Stimulated activated CD8-positive, alpha-beta memory T cell treated with anti-CD3 and anti-CD28 coated beads, Interleukin-4, amount 100 ng/mL, for 24 hours (primary cell): ENCODE data around the gene TRAPPC5.

Experiments used
- DNase-seq: peaks from one replicate; pipeline ENCODE4 v3.0.0-alpha.2; 2020; ENCODE audit warnings: low read depth

Gene TRAPPC5

DNA sequence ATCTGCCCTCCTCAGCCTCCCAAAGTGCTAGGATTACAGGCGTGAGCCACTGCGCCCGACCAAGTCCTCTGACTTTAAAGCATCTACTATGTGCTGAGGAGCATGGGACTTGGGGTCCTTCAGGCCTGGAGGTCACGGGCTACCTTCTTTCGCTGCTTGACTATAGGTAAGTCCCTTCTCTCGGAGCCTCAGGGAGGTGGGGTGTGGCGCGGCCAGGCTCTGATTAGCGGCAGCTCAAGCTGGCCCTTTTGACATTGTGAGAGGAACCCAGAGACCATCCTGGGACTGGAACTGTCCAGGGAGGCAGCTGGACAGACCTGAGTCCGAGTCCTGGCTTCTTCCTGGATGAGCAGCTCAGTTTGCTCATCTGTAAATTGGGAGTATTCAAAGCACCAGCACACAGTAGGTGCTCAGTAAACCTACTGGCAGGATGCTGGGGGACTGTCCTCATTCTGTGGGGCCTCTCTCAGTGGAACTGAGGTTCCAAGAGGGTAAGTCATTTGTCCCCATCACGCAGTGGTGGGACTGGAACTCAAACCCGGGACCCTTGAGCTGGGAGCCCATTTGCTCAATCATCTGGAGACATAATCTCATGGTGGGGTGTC, 20.5 kb downstream of the TRAPPC5 start:
- DNase-seq = no peak

DNA sequence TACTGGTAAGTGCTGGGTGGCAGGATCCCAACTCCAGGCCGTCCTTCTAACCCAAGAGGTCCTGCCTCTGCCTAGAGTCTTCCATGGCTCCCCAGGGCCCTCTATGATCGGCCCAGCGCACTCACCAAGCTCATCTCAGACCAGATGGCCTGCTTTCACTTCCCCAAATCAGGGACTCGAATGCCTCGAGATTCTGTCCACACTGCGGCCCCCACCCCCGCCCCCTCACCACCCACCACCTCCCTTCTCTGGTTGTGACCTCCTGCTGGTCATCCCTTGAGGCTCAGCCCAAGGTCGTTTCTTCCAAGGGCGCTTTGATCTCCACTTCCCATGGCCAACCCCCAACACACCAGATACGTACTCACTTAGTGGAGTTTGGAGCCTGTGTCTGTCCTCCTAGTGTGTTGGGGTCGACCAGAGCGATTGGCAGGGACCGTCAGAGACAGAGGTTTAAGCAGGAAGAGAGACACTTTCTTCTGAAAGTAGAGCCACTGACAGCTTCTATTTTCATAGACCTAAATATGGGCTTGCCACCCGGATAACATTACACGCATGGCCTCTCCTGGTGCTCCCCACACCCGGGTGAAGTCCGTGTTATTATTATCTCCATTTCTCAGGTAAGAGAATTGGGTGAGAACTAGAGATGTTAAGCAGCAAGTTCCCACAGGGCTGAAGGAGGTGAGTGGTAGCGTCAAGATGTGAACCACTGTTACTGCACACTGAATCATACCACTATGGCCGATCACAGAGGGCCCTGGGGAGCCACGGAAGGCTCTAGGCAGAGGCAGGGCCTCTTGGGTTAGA, 21.2 kb downstream of the TRAPPC5 start, which contains the start of gene FCER2:
TSS of gene FCER2 (minus strand) at position 478 of the 804 bp plus-strand sequence. CDS start 2,371 bp downstream, outside the sequence.
- no peak for DNase-seq

DNA sequence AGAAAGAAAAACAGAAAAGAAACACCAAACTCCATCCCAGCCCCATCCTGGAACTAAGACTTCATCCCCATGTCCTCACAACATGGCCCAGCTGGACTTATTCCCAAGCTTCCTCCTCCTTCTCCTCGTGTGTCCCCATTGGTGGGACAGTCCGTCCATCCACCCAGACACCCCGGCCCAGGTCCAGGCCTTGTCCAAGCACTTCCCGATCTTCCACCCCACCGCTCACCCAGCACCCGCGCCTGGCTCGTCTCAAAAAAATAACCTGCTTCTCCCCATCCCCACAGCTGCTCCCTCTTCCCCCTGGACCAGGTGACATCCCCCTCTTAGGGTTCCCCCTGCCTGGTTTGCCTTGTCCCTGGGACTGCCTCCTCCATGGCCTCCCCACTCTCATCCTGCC, 22.7 kb downstream of the TRAPPC5 start:
- DNase-seq = no peak

DNA sequence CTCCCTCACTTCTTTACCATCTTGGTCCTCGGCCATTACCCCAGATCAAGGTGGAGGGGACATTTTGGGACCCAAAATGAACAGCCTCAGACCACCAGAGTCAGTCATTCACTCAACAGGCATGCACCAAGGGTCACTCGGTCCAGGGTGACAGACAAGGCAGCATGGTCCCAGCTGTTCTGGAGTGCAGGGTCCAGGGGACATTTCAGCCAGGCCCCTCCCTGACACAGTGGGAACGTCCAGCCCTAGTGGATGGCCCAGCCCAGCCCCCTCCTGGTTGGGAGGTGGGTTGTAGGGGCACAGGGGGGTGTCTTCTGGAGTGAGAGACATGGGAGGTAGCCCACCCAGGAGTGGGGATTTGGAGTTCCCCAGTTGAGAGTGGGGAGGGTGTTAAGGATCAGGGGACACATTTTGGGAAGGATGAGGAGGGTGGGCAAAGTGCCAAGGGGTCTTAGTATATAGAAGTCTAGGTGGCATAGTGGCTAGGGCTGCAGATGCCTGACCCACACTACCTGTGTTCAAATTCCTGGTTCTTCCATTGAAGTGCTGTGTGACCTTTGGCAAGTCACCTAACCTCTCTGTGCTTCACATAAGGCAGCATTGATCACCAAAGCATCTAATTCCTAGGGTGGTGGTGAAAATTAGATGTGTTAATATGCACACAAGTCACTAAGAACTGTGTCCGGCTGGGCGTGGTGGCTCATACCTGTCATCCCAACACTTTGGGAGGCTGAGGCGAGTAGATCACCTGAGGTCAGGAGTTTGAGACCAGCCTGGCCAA, 23.8 kb downstream of the TRAPPC5 start:
- no peak for DNase-seq

DNA sequence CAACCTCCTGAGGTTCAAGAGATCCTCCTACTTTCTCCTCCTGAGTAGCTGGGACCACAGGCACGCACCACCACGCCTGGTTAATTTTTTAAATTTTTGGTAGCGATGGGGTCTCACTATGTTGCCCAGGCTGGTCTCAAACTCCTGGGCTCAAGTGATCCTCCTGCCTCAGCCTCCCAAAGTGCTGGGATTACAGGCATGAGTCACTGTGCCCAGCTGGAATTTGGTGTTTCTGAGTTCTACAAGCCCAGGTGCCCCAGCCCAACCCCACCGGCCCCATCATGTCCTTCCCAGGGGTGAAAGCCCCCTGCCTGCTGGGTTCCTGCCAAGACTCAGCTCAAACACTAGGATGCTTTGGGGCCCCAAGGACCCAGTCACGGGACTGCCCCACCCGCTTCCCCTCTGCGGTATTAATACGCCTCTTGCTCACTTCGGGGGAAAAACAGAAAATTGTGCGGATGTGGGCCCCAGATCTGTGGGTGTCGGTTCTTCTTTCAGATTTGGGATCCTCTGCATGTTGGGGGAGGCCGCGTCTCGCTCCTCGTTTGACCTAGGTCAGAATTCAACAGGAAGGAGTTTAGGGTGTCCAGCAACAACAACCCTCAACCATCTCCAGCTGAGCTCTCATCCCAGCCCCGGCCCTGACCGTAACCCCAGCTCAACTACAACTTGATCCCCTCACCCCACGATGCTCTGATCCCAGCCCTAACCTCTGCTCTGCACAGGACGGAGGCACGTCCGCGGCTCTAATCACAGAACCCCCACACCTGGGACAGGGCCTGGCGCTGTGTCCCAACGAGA, 25.0 kb downstream of the TRAPPC5 start:
- DNase-seq = peak; percentile 57

DNA sequence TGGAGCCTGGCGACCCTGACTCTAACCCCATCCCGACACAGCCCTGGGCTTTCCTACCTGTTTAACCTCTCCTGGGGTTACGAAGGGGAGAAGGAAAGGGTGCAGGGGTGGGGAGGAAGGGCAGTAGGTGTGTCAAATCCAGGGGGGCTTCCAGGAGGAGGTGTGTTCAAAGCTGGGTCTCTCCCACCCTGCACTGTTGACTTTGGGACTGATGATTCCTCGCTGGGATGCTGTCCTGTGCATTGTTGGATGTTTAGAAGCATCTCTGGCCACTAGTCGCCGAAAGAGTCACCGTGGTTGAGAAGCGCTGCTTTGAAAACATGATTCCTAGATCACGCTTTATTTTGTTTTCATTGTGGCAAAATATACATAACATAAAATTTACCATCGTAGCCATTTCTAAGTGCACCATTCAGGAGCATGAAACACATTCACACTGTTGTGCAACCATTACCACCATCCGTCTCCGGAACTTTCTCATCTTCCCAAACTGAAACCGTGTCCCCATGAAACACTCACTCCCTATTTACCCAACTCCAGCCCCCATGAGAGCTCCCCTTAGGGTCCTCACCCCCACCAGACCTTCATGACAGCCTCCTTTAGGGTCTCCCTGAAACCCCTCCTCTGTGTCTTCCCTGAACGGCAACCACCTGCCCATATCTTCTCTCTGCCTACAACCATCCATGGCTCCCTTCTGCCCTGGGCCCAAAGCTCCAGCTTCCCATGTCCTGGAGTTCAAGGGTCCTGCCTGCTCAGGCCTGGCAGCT, 25.7 kb downstream of the TRAPPC5 start:
- no peak for DNase-seq

DNA sequence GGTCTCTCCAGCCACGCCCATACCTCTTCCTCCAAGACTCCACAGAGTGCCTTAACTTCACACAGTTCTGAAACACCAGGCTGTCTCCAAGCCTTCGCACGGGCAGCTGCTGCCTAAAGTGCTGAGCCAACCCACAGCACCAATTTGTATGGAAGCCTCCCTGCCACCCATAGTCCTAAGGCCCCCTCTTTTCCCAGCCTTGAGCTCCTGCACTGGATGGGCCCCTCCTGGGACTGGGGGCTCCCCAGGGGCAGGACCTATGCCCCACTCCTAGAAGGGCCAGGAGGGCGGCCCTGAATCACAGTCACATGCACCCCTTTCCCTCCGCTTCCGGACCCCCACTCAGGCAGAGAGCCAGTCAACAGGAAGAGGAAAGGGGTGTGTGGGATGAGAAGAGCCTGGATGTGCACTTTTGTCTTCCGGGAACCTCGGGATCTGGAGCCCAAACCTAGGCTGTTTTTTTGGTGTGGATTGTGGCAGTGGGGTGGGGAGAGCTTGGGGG, 26.4 kb downstream of the TRAPPC5 start:
- DNase-seq = no peak

DNA sequence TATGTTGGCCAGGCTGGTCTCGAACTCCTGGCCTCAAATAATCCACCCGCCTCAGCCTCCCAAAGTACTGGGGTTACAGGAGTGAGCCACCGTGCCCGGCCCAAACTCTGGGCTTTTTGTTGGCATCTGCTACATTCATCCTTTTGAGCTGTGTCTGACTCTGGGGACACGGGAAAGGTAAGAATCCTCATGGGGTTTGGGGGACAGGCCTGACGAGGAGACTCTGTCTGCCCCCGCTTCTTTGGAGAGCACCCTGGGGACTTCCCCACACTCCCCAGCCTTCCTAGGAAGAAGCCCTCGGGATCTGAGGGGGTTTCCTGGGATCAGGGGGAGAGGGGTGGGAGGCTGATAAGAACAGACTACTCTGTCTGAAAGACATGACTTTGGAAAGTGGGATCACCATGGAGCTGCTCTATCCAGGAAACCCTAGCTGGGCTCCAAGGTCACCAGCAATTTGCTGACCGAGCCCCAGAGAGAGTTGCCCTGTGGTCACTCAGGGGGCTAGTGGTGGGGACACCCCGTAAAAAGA, 29.4 kb downstream of the TRAPPC5 start:
- DNase-seq = no peak

DNA sequence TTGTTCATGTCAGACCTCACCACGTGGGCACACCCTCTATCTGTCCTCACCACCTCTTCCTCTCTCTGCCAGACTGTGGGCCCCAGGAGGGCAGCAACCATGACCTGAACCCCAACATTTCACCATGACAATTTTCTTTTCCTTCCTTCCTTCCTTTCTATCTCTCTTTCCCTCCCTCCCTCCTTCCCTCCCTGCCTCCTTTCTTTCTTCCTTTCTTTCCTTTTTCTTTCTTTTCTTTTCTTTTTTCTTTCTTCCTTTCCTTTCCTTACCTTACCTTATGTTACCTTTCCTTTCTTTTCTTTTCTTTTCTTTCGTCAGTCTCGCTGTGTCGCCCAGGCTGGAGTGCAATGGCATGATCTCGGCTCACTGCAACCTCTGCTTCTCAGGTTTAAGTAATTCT, 30.0 kb downstream of the TRAPPC5 start:
- no peak for DNase-seq

DNA sequence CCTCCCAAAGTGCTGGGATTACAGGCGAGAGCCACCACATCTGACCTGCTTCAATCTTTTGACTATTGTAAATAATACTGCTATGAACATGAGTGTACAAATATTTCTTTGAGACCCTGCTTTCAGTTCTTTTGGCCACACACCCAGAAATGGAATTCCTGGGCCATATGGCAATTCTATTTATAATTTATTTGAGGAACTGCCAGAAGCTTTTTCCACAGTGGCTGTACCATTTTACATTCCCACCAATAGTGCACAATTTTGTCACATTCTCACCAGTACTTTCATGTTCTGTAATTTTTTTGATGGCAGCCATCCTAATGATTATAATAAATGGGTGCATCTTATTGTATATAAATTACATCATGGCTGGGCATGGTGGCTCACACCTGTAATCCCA, 35.0 kb downstream of the TRAPPC5 start:
- no peak for DNase-seq

DNA sequence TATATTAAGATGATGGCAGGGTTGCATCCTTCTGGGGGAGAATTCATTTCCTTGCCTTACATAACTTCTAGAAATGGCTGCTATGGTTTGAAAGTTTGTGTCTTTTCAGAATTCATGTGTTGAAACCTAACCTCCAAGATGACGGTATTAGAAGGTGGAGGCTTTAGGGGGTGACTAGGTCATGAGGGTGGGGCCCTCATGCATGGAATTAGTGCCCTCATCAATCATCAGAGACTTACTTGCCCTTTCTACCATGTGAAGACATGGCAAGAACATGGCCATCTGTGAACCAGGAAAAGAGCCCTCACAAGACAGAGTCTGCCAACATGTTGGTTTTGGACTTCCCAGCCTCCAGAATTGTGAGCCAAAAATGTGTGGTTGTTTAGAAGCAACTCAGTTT, 36.1 kb downstream of the TRAPPC5 start:
- DNase-seq = no peak

DNA sequence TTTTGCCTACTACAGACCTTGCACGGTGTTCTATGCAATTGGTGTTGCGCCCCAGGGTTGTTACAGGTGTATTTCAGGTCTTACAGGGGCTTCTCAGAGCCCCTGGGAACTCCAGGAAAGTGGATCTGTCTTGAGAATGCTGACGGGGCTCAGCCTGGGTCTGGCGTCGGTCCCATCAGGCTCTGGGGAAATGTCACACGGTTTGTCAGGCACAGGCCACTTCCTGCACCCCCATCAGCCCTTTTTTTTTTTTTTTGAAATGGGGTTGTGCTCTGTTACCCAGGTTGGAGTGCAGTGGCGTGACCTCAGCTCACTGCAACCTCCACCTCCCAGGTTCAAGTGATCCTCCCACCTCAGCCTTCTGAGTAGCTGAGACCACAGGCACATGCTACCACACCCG, 38.0 kb downstream of the TRAPPC5 start:
- DNase-seq = no peak

DNA sequence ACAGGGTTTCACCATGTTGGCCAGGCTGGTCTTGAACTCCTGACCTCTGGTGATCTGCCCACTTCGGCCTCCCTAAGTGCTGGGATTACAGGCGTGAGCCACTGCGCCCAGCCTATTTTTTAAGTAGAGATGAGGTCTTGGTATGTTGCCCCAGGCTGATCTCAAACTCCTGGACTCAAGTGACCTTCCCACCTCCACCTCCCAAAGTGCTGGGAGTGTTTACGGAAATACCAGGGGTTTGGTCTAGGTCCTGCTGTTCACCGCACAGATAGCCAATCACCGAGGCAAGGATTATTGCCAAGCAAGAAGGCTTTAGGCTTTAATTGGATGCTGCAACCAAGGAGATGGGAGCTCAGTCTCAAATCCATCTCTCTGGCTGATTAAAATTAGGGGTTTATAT, 39.7 kb downstream of the TRAPPC5 start:
- DNase-seq = no peak

DNA sequence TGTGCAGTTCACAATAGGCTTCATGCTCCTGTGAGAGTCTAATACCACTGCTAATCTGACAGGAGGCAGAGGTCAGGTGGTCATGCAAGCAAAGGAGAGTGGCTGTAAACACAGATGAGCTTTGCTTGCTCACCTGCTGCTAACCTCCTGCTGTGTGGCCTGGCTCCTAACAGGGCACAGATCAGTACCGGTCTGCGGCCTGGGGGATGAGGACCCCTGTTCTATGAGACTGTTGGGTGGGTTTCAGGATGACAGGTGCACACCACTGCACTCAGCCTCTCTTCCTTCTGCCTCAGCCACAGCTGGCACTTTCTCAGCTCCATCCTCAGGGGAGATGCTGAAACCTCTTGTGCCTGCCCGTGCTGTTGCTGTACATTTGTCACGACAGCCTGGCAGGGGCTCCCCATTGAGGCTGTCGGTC, 41.6 kb downstream of the TRAPPC5 start:
- DNase-seq = no peak

DNA sequence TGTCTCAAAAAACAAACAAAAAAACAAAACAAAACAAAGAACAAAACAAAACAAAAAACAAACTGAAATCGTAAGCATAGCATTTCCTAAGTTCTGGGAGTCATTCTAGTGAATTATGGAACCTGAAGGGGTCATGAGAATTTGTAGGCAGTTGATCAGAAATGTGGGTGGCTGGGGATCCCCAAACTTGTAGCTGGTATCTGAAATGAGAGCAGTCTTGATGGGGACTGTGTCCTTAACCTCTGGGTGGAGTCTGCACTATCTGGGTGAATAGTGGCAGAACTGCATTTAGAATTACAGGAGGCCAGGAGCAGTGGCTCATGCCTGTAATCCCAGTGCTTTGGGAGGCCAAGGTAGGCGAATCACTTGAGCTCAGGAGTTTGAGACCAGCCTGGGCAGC, 45.2 kb downstream of the TRAPPC5 start:
- DNase-seq = no peak

DNA sequence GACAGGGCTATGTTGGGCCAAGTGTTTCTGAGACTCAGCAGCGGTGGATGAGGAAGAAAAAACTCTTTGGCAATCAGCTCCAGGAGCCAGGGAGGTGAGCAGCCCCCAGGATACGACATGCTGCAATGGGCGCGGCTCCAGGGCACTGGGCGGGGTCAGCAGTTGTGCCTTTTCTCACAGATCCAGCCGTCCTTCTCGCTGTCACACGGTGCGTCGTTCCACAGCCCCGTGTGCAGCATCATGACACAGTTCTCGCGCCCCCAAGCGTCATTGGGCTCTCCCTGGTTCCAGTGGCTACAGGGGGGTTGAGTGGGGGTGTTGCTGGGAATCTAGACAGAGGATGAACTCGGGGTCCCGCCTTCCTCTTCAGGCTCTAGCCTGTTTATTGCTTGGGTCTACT, 48.6 kb downstream of the TRAPPC5 start:
- no peak for DNase-seq

DNA sequence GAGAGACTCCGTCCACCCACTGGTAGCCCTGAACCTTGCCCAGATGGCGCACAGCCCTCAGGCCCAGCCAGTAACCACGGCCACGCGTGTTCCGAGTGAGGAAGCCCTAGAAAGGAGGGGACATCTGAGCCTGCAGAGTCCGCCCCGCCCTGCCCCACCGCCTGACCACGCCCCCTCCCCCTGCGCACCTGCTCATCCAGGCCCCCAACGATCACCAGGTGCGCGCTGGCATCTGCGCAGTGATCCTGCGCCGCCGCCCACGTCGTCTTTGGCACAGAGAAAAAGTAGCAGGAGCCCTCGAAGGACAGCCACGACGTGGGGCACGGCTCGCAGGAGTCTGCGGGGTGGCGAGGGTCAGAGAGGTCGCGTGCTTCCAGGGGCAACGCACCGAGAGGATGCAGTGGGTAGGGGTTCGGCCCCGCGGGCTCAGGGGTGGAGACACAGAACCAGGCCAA, 49.2 kb downstream of the TRAPPC5 start:
- no peak for DNase-seq

DNA sequence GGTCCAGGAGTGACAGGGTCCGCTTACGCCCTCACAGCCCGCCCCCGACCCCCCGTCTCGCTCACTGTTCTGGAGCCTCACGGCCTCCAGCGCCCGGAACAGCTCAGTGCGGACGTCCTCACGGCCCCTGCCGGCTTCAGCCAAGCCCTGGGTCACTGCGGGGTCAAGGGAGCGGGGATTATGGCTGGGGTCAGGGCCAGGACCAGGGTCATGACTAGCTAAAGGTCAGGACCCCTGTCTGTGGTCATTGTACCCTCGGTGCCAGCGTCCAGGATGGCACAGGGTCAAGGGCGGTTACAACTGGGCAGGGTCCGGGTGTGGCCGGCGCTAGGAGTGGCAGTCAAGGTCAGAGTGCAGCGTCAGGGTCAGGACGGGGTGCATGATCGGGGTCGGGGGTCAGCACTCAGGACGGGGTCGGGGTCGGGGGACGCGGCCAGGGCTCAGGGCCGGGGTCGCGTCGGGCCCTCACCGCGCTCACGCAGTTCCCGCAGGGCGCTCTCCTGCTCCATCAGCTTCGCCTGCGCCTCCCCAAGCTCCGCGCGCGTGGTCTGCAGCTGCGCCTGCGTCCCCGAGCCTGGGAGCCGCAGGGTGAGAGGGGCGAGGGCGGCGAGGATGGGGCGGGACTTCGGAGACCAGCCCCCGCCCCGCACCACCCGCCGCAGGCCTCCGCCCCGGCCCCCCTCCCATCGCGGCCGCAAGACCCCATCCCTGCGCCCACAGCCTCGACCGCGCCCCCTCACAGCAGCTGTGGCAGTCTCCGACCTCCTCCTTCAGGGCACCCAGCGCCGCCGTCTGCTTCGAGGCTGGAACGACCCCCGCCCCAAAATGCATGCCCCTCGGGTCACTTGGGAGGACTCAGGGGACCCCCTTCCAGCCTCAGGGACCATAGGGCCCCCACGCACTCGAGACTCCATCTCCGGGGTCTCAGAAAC, 49.9 kb downstream of the TRAPPC5 start:
- DNase-seq = no peak

DNA sequence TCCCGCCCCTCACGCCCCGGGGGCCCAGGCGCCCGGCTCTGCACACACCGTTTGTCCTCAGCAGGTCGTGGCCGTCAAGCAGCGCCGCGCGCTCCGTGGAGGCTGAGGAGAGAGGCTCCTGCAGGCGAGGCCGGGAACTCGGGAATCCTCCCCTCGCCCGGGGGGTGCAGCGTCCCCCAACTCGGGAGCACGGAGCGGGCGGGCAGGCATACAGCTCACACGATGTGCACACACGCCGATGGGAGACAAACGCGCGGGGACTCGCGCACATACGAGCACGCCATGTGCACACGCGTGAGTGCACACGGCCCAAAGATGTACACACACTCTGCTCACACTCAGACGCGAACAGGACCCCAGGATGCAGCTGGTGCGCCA, 50.6 kb downstream of the TRAPPC5 start:
- no peak for DNase-seq

DNA sequence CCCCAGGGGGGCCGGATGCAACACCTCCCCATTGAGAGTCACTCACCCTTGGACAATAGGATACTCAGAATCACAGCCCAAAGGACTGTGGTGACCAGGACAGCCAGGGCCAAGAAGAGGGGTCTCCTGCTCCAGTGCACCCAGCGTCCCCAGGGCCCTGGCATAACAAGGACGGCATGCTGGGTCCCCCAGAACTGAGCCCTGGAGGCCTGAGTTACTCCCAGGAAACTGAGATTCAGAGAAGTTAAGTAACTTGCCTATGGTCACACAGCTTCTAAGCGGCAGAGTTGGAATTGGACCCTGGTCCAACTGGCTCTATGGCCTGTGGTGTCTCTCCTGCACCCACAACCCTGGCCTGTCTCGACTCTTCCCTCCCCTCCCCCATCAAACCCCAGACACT, 51.0 kb downstream of the TRAPPC5 start:
- no peak for DNase-seq
